ENCODE results near the gene RMP24.

DNA sequence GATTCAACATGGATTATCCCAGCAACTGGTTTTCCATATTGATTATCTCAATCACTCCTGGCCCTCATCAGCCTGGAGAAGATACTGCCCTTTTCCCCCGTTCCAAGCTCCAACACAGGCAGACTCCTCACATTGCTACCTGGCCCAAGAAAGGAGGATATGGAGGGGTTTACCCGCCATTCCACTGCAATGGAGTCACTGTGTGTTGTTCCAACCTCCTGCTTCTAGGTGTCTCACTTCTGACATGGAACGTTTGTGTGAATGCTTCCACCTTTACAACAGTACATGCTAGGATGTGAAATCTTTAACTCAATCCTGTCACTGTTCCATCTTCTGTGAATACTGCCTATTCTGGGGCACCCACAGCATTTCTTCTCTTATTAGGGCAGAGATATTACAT is 36.7 kb downstream of the RMP24 start:
- TF ChIP-seq, protein P1, sequence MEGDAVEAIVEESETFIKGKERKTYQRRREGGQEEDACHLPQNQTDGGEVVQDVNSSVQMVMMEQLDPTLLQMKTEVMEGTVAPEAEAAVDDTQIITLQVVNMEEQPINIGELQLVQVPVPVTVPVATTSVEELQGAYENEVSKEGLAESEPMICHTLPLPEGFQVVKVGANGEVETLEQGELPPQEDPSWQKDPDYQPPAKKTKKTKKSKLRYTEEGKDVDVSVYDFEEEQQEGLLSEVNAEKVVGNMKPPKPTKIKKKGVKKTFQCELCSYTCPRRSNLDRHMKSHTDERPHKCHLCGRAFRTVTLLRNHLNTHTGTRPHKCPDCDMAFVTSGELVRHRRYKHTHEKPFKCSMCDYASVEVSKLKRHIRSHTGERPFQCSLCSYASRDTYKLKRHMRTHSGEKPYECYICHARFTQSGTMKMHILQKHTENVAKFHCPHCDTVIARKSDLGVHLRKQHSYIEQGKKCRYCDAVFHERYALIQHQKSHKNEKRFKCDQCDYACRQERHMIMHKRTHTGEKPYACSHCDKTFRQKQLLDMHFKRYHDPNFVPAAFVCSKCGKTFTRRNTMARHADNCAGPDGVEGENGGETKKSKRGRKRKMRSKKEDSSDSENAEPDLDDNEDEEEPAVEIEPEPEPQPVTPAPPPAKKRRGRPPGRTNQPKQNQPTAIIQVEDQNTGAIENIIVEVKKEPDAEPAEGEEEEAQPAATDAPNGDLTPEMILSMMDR (IDR thresholded peaks at IDR 0.05; ENCODE audit: borderline replicate concordance, extremely low read depth, low read length, poor library complexity, severe bottlenecking), result no peak
- no peak for TF ChIP-seq EZH2 (IDR thresholded peaks at IDR 0.05; ENCODE audit: borderline replicate concordance, low read depth, low read length, severe bottlenecking)
